CD4-positive, CD25-positive, alpha-beta regulatory T cell (primary cell): ENCODE measurements around the gene GEMIN7. TPM values are rescaled to one million over a fixed set of nuclear protein-coding genes. Genes with fewer than 3 reads are reported as not detected.

Experiments
- ATAC-seq, 2 donors: fragments of 150-1000 bp; cut with Tn5 transposase; one replicate each; pipeline ENCODE4 v1.10.0; 2021; ENCODE audit warnings: low read depth in 2 of 2, moderate number of reproducible peaks in 2 of 2, moderate library complexity in 1 of 2
- DNase-seq, 3 donors: peaks; one replicate each; pipeline versions ENCODE4 v3.0.0 to v3.0.0-alpha.2; 2012 to 2022; ENCODE audit warnings: mixed read lengths in 1 of 3
- H3K27ac ChIP-seq: one replicate; pipeline ENCODE4 v1.7.0; 2013; ENCODE audit warnings: mild to moderate bottlenecking, low read length; ENCODE audit not compliant: insufficient read depth, poor library complexity, severe bottlenecking
- H3K27me3 ChIP-seq: one replicate; pipeline ENCODE4 v1.7.0; 2013; ENCODE audit warnings: low read length; ENCODE audit not compliant: control insufficient read depth, insufficient read depth
- H3K36me3 ChIP-seq: one replicate; pipeline ENCODE4 v1.7.0; 2013; ENCODE audit warnings: mild to moderate bottlenecking, low read length, moderate library complexity; ENCODE audit not compliant: control insufficient read depth, insufficient read depth
- H3K4me1 ChIP-seq: 2 replicates; pipeline ENCODE4 v1.7.0; 2013; ENCODE audit warnings: mild to moderate bottlenecking, low read length; ENCODE audit not compliant: insufficient read depth, control insufficient read depth, poor library complexity, severe bottlenecking
- H3K4me3 ChIP-seq: one replicate; pipeline ENCODE4 v1.7.0; 2013; ENCODE audit warnings: low read depth, mild to moderate bottlenecking, low read length, moderate library complexity
- H3K9me3 ChIP-seq, 2 experiments: 1 replicate in 1 of 2; 2 replicates in 1 of 2; pipeline ENCODE4 v1.7.0; 2013; ENCODE audit warnings: low read length in 2 of 2, mild to moderate bottlenecking in 1 of 2, moderate library complexity in 1 of 2; ENCODE audit not compliant: control insufficient read depth in 2 of 2
- H3K27ac Mint-ChIP-seq, 3 donors: one replicate each; pipeline ENCODE4 v1.8.0; 2020 to 2022; ENCODE audit warnings: mild to moderate bottlenecking in 3 of 3, mixed read lengths in 3 of 3, moderate library complexity in 2 of 3
- H3K27me3 Mint-ChIP-seq: one replicate; pipeline ENCODE4 v1.8.0; 2022; ENCODE audit warnings: mild to moderate bottlenecking, mixed read lengths
- H3K36me3 Mint-ChIP-seq: one replicate; pipeline ENCODE4 v1.8.0; 2020; ENCODE audit warnings: mixed read lengths
- H3K4me1 Mint-ChIP-seq, 4 donors: one replicate each; pipeline ENCODE4 v1.8.0; 2020 to 2022; ENCODE audit warnings: mixed read lengths in 4 of 4, mild to moderate bottlenecking in 1 of 4
- H3K4me3 Mint-ChIP-seq, 4 donors: one replicate each; pipeline ENCODE4 v1.8.0; 2020 to 2022; ENCODE audit warnings: mild to moderate bottlenecking in 4 of 4, mixed read lengths in 4 of 4, moderate library complexity in 3 of 4
- H3K9me3 Mint-ChIP-seq, 7 donors: one replicate each; pipeline ENCODE4 v1.8.0; 2020 to 2022; ENCODE audit warnings: mixed read lengths in 7 of 7, mild to moderate bottlenecking in 3 of 7, moderate library complexity in 2 of 7
- polyA plus RNA-seq, 4 donors: library from polyadenylated mRNA; unstranded; fragments of 300-500 nt; fragmentation: Illumina TruSeq; gene quantifications; one replicate each; pipeline ENCODE4 v1.2.3, GENCODE V29; 2021
- total RNA-seq: library from RNA; stranded (reverse); gene quantifications from one replicate; pipeline ENCODE4 v1.2.3, GENCODE V29; 2022

The GEMIN7 gene
- total and polyA plus RNA-seq, 5 donors from 2014 or later: 6.6 to 93.1 (median 77.3) TPM

DNA sequence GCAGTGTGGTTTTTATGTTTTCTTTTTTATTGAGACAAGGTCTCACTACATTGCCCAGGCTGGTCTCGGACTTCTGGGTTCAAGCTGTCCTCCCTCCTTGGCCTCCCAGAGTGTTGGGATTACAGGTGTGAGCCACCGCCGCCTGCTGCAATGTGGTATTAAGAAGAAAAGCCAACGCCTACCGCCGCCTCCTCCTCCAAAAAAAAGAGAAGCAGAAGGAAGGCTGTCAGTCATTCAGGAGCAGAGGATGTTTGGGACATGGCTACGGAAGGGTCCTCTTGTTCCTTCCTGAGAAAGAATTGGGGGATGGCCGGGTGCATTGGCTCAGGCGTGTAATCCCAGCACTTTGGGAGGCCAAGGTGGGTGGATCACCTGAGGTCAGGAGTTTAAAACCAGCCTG lies 15.1 kb downstream of the GEMIN7 start:
- H3K27ac Mint-ChIP-seq: peak overlapping the region in 2 of 3 donors; percentile 97 to 98
- H3K9me3 Mint-ChIP-seq: peaks cover 0 to 4% (median 0%) of the 10 kb centered on the region in 7 donors
- H3K4me1 Mint-ChIP-seq: peaks cover 12 to 73% (median 50%) of the 10 kb centered on the region in 4 donors

GRCh38 chr19:45094707-45095106 lies 15.6 kb downstream of the GEMIN7 start:
- Histone ChIP-seq H3K9me3 (no peaks in the 10 kb centered on the region), H3K4me3 (no peak overlapping the region), H3K27me3 (no peaks in the 10 kb centered on the region), H3K27ac (no peak overlapping the region), H3K36me3 (peaks cover 3% of the 10 kb centered on the region), H3K4me1 (peaks cover 30% of the 10 kb centered on the region)
- H3K27ac Mint-ChIP-seq: peak overlapping the region in 2 of 3 donors; percentile 97 to 98
- H3K4me1 Mint-ChIP-seq: peaks cover 12 to 77% (median 51%) of the 10 kb centered on the region in 4 donors
- peaks cover 0 to 4% (median 0%) of the 10 kb centered on the region in 7 donors for H3K9me3 Mint-ChIP-seq
- H3K27me3 Mint-ChIP-seq: peaks cover 6% of the 10 kb centered on the region
- H3K4me3 Mint-ChIP-seq: peak overlapping the region; percentile 27 to 99 (median 92)
- no peak for DNase-seq
- no peak for ATAC-seq
- H3K36me3 Mint-ChIP-seq: peaks cover 4% of the 10 kb centered on the region

More for the DNA sequence above, 15.1 kb downstream of the GEMIN7 start:
- no peak overlapping the region for H3K27ac ChIP-seq
- no peaks in the 10 kb centered on the region for H3K9me3 ChIP-seq
- DNase-seq (no peak), ATAC-seq (no peak)
- H3K4me3 ChIP-seq: peak overlapping the region; percentile 86
- peaks cover 6% of the 10 kb centered on the region for H3K27me3 Mint-ChIP-seq
- H3K36me3 ChIP-seq: peaks cover 3% of the 10 kb centered on the region
- peaks cover 4% of the 10 kb centered on the region for H3K36me3 Mint-ChIP-seq
- H3K27me3 ChIP-seq: no peaks in the 10 kb centered on the region
- peak overlapping the region; percentile 90 to 99 (median 94) for H3K4me3 Mint-ChIP-seq
- peaks cover 30% of the 10 kb centered on the region for H3K4me1 ChIP-seq

GRCh38 chr19:45095496-45096413 lies 16.7 kb downstream of the GEMIN7 start:
- H3K4me1 ChIP-seq: peaks cover 30% of the 10 kb centered on the region
- peak overlapping the region; percentile 73 to 89 (median 76) for H3K27ac Mint-ChIP-seq
- peak overlapping the region; percentile 31 to 99 (median 69) for H3K4me3 Mint-ChIP-seq
- no peak overlapping the region for H3K27ac ChIP-seq
- no peaks in the 10 kb centered on the region for H3K9me3 ChIP-seq
- H3K36me3 ChIP-seq: no peaks in the 10 kb centered on the region
- peaks cover 6% of the 10 kb centered on the region for H3K27me3 Mint-ChIP-seq
- H3K27me3 ChIP-seq: no peaks in the 10 kb centered on the region
- peaks cover 0 to 4% (median 0%) of the 10 kb centered on the region in 7 donors for H3K9me3 Mint-ChIP-seq
- H3K4me3 ChIP-seq: no peak overlapping the region
- DNase-seq (no peak), ATAC-seq (no peak)
- H3K36me3 Mint-ChIP-seq: peaks cover 4% of the 10 kb centered on the region
- peaks cover 12 to 83% (median 53%) of the 10 kb centered on the region in 4 donors for H3K4me1 Mint-ChIP-seq

DNA sequence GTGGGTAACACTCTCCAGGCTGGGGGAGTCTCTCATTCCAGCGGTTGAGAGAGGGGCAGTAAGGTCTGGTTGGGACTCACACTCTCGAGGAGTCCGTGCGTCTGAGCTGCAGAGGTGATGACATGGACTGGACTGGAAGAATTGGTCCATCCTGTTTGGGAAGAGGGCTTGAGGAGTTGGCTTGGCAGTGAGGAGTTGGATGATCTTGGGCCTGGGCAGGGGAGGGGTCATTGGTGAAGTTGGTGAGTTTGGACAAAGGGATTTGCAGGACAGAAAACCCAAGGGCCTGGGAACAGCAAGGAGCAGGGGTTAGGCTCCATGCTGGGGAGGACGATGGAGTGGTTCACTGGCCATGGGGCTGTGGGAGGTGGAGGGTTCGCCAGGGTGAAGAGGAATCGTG lies 17.6 kb downstream of the GEMIN7 start:
- H3K36me3 ChIP-seq: no peaks in the 10 kb centered on the region
- Mint-ChIP-seq H3K4me1 (peaks cover 6 to 84% (median 50%) of the 10 kb centered on the region in 4 donors), H3K36me3 (no peaks in the 10 kb centered on the region), H3K9me3 (peaks cover 0 to 4% (median 0%) of the 10 kb centered on the region in 7 donors), H3K27ac (peak overlapping the region in 2 of 3 donors; percentile 79 to 89), H3K27me3 (peaks cover 6% of the 10 kb centered on the region), H3K4me3 (peak overlapping the region in 3 of 4 donors; percentile 58 to 95 (median 72))
- ATAC-seq (no peak), DNase-seq (no peak)
- no peak overlapping the region for H3K27ac ChIP-seq
- H3K4me1 ChIP-seq: peaks cover 25% of the 10 kb centered on the region
- no peaks in the 10 kb centered on the region for H3K9me3 ChIP-seq
- H3K27me3 ChIP-seq: no peaks in the 10 kb centered on the region
- no peak overlapping the region for H3K4me3 ChIP-seq

DNA sequence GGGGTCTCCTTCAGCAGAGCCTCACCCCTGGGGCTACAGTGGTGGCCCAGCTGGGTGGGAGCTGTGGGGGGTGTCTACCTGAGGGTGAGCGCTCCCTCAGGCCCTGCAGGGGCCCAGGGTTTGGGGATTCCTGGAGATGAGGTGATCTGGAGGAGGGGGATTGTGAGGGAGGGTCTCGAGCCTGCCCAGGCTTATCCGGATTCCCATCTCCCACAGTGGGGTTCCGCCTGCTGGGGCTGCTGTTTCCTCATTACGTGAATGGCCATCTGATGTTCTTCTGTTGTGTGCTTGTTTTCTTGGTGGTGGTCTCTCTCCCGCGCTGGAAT lies 18.4 kb downstream of the GEMIN7 start:
- peaks cover 6% of the 10 kb centered on the region for H3K27me3 Mint-ChIP-seq

DNA sequence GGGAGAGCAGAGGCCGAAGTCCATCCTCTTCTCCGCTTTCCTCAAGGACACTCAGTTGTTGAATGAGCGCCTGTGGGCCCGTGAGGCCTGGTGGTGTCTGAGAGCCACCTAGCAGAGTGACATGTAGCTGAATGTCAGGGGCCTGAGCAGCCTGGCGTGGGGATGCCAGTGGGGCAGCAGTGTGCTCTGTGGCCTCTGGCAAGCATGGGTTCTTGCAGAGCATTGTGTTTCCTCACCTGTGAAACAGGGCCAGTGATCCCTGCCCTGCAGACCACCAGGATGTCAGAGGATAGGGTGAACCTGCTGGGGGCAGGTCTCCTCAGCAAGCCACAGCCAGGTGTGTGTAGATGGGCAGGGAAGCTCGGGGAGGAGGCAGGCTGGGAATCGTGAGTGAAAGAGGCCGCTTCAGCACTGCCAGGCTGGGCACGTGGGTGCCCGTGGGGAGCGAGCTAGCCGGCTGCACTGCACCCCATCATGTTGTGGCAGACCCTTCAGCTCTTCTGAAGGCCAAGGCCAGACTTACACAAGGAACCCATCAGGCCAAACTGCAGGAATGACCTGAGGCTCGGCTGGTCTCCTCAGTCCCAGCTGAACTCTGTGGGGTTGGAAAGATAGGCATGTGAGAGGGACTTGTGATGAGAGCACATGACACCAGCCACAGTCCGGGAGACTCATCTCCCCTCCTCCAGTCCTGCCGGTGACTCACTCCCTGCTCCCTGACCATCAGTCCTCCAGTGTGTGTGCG lies 18.9 kb downstream of the GEMIN7 start:
- Mint-ChIP-seq H3K4me1 (peaks cover 5 to 86% (median 48%) of the 10 kb centered on the region in 4 donors), H3K4me3 (peak overlapping the region in 3 of 4 donors; percentile 31 to 95 (median 40)), H3K9me3 (peaks cover 0 to under 1% (median 0%) of the 10 kb centered on the region in 7 donors), H3K27me3 (peaks cover under 1% of the 10 kb centered on the region), H3K36me3 (no peaks in the 10 kb centered on the region), H3K27ac (peak overlapping the region in 2 of 3 donors; percentile 17 to 38)
- H3K27me3 ChIP-seq: no peaks in the 10 kb centered on the region
- H3K9me3 ChIP-seq: no peaks in the 10 kb centered on the region
- H3K36me3 ChIP-seq: no peaks in the 10 kb centered on the region
- no peak overlapping the region for H3K4me3 ChIP-seq
- no peak for ATAC-seq
- no peak for DNase-seq
- no peak overlapping the region for H3K27ac ChIP-seq
- peaks cover 33% of the 10 kb centered on the region for H3K4me1 ChIP-seq

More for the DNA sequence above, 18.4 kb downstream of the GEMIN7 start:
- Histone ChIP-seq H3K4me1 (peaks cover 29% of the 10 kb centered on the region), H3K9me3 (no peaks in the 10 kb centered on the region), H3K36me3 (no peaks in the 10 kb centered on the region), H3K27me3 (no peaks in the 10 kb centered on the region), H3K27ac (no peak overlapping the region), H3K4me3 (no peak overlapping the region)
- ATAC-seq (no peak), DNase-seq (no peak)
- no peaks in the 10 kb centered on the region for H3K36me3 Mint-ChIP-seq
- peak overlapping the region in 3 of 4 donors; percentile 31 to 95 (median 72) for H3K4me3 Mint-ChIP-seq
- H3K4me1 Mint-ChIP-seq: peaks cover 5 to 86% (median 48%) of the 10 kb centered on the region in 4 donors
- H3K27ac Mint-ChIP-seq: peak overlapping the region in 1 of 3 donors; percentile 89
- H3K9me3 Mint-ChIP-seq: peaks cover 0 to 1% (median 0%) of the 10 kb centered on the region in 7 donors
